Left ventricle myocardium superior (tissue), 1 donor: ENCODE data around the gene CNNM3. TPM values are rescaled to one million over a fixed set of nuclear protein-coding genes. Genes with fewer than 3 reads are reported as not detected.
"Not testable (repeated sequence)": the region's sequence is repeated elsewhere in the genome, so short reads cannot be mapped to it uniquely, and the experiment has no call there.

Experiments used
- ATAC-seq: fragments of 200-7000 bp; cut with Tn5 transposase; one replicate; pipeline ENCODE4 v1.9.1; 2020; ENCODE audit warnings: mild to moderate bottlenecking, moderate library complexity
- DNase-seq: peaks from one replicate; pipeline ENCODE4 v3.0.0-alpha.2; 2020
- intact Hi-C: fragments of 100-400 bp; cut with micrococcal nuclease; formaldehyde crosslinking; loops from one replicate; pipeline ENCODE4 v1.11.0; 2022
- total RNA-seq: library from RNA; stranded (reverse); fragmentation: NEBNext Ultra II Directional; extraction: Animal tissue kit (Norgen Biotek cat#: 25700); gene quantifications from one replicate; pipeline ENCODE4 v1.2.1, GENCODE V29; 2021
- donor health status: DM: no; HTN: yes; CAD: no; lungs with severe emphysema.

The CNNM3 gene
- total RNA-seq, 1 donor from 2014 or later = 16.8 TPM

DNA sequence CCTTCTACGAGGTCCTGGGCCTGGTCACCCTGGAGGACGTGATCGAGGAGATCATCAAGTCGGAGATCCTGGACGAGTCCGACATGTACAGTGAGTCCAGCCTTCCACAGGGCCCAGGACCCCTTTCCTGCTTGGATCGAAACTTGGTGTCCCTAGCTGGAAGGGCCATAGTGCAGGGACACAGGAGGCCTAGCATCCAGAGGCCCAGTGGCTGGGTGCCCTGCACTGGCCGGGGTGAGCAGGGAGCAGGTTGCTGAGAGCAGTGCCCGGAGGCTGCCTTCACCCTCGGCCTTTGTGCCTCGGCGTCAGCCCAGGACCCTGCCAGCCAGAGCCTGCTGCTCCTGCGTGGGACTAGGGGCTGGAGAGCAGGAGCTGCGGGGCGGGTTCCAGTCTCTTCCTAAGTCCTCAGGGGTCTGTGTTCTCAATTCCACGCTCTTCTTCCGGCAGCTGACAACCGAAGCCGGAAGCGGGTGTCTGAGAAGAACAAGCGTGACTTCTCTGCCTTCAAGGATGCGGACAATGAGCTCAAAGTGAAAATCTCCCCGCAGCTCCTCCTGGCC, 18.9 kb upstream of the CNNM3 start:
- ATAC-seq (no peak), DNase-seq (no peak)
- intact Hi-C loops = no loop called here

DNA sequence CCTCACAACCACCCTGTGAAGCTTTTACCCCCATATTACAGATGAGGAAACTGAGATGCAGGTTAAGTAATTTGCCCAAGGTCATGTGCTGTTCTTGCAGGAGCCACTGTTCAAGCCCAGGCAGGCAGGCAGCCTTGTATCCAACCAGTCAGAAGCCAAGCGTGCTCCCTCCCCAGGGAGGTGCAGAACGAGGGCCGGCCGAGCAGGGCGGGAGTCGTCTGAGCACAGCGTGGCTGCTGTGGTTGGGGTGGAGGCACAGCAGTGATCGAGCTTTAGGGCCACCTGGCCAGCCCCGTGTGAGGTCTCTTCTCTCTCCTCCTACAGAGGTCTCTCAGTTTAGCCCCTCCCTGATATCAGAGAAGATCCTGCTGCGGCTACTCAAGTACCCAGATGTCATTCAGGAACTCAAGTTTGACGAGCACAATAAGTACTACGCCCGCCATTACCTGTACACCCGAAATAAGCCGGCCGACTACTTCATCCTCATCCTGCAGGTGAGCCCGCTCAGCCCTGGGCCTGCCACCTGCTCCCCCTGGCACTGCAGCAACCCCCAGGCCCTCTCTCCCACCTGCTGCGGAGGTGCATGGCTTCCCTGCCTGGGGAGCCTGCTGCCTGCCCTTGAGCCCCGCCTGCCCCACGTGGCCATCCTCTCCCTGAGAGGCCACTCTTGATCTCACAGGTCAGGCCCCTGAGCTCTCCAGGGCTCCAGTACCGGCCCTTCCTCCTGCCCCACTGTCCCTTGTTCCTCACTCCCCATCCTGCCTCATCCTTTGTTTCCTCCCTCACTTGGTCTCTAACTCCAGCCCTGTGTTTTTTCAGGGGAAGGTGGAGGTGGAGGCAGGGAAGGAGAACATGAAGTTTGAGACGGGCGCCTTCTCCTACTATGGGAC, 17.1 kb upstream of the CNNM3 start:
- intact Hi-C loops = no loop called here
- no peak for DNase-seq
- ATAC-seq = no peak

DNA sequence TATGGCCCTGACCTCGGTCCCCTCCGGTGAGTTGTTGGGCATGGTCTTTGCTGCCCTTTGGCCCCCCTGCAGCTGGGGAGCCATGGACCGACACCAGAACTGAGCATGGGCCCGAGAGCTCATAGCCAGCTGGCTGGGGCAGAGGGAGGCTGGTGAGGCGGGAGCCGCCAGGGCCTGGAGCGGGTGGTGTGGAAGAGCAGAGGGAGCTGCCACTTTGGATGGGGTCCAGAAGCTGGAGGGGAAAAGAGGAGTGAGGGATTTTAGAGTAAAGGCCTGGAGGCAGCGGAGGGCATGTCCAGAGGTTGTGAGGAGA, 16.5 kb upstream of the CNNM3 start:
- ATAC-seq = no peak
- intact Hi-C loops = no loop called here
- DNase-seq = no peak

DNA sequence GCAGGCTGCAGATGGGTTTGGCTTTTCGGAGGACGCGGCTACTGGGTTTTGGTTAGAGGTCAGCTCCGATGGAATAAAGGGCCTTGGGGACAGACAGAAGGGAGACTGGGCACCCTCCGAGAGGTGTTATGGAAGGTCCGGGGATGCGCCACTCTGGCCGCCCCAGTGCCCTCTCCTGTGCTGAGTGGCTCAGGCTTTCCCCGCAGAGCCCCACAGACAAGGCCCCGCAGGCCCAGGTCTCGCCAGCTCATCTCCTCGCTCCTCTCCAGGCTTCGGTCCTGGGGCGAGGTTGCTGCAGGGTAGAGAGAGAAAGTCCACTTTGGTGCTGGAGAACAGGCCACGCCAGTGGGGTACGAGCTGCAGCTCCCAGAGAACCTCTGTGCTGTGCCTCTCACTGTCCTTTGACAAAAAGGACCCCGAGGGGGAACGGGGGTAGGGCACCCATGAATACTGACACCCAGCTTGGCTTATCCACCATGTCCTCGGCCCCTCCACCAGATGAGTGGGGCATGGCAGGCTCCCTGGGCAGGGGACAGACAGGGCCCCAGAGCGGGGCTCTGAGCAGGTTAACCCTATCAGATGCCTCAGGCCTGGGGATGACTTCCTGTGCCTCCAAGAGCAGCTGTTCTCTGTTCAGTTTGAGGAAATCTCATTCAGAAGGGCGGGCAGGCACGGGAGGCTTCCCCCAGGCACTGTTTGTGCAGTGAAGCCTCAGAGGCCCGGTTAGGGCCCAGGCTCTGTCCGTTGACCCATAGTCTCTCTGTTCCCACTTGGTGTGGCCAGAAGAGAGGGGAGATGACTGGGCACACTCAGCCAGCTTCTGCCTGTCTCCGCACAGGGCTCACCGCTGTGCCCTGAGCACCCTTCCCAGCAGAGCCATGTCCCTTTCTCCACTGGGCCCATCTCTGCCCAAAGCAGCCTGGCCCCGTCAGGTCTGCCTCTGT, 15.7 kb upstream of the CNNM3 start:
- intact Hi-C loops = no loop called here
- DNase-seq = no peak
- peak; percentile 5 for ATAC-seq

DNA sequence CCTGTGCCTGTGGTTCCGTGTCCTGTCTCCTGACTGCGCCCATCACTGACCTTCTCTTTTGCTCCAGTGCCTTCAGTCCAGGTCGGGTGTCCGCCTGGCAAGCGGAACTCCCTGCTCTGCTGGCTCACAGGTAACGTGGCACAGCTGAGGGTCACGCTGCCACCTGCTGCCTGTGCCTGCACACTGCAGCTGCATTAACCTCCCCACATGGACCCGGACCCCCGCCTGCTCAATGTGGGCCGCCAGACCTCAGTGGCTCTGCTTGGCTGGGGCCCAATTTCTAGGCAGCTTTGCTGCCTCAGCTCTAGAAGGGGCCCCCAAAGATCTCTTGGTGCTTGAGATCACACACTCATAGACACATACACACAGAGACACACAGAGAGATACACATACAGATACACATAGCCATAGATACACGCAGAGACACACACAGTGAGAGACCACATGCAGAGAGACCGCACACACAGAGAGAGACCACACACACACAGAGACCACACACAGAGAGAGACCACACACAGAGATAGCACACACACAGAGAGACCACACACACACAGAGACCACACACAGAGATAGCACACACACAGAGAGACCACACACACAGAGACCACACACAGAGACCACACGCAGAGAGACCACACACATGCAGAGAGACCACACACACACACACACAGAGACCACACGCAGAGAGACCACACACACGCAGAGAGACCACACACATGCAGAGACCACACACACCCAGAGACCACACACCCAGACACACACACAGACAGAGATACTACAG, 14.9 kb upstream of the CNNM3 start:
- ATAC-seq (peak; percentile 92), DNase-seq (peak; percentile 86)
- intact Hi-C loops = no loop called here

DNA sequence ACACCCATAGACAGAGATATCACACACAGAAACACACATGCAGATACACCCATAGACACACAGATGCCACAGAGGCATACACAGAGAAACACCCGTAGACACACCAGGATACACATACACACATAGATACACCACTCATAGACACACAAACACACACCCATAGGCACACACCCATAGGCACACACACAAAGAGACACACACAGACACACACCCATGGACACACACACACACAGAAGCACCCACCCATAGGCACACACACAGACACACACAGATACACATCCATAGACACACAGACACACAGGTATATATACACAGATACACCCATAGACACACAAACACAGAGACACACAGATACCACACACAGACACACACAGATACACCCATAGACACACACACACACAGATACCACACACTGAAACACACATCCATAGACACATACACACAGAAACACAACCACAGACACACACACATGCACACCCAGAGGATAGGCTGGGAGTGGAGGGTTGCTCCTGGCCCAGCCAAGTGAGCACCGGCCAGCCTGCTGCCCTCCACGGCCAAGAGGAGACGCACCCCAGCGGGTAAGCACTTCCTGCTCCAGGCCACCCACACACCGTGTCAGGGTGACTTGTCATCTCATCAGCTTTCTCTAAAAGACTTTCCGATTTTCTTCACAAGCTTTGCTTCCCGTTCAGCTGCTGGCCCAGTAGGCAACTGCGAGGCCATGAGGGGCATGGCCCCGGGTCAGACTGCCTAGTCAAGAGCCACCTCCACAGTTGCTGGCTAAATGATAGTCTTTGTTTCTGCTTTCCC, 14.1 kb upstream of the CNNM3 start:
- ATAC-seq (no peak), DNase-seq (no peak)
- intact Hi-C loops = no loop called here

DNA sequence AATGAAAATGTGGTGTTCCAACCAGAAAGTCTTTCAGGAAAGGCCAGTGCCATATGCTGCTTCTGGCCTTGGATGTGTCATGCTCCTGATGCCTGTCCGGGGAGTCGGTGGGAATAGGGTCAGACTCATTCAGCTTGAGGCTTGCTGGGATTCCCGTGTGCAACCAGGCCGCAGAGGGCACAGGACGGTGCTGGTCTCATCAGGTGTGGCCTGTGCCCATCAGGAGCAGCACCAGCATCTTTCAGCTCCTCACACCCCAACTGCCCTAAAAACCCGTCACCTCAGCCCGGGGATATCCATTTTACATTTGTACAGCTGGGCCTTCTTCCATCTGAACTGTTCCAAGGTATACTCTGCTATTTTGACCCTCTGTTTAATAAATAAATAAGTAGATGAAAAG, 13.3 kb upstream of the CNNM3 start:
- intact Hi-C loops = no loop called here

DNA sequence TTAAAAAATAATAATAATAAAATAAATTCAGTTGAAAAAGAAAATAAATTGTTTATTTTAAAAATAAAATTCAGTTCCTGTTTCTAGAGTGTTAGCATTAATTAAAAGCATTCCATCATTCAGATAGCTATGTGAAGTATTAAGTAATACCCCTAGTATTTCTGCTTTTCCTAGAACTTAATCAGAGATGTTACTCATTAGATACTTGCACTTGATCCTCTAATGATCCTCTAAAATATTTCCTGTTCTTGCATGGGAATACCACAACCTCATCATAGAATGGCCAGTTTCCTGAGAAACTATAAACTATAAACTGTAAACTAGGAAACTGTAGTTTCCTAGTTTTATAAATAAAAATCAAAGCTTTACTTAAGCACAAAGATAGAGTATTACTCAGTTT, 11.1 kb upstream of the CNNM3 start:
- ATAC-seq = no peak
- DNase-seq = no peak
- intact Hi-C loops = no loop called here

More for the DNA sequence above, 13.3 kb upstream of the CNNM3 start:
- no peak for DNase-seq
- ATAC-seq = no peak

DNA sequence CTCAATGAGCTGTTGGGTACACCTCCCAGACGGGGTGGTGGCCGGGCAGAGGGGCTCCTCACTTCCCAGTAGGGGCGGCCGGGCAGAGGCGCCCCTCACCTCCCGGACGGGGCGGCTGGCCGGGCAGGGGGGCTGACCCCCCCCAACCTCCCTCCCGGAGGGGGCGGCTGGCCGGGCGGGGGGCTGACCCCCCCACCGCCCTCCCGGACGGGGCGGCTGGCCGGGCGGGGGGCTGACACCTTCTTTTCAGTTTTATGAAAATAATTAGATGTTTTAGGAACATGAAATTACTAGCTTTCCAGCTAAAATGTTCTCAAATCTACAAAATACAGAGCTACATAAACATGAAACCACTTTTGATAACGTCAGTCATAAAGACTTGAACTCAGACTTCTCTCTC, 10.1 kb upstream of the CNNM3 start:
- intact Hi-C loops, ATAC-seq, DNase-seq: not testable (repeated sequence)

DNA sequence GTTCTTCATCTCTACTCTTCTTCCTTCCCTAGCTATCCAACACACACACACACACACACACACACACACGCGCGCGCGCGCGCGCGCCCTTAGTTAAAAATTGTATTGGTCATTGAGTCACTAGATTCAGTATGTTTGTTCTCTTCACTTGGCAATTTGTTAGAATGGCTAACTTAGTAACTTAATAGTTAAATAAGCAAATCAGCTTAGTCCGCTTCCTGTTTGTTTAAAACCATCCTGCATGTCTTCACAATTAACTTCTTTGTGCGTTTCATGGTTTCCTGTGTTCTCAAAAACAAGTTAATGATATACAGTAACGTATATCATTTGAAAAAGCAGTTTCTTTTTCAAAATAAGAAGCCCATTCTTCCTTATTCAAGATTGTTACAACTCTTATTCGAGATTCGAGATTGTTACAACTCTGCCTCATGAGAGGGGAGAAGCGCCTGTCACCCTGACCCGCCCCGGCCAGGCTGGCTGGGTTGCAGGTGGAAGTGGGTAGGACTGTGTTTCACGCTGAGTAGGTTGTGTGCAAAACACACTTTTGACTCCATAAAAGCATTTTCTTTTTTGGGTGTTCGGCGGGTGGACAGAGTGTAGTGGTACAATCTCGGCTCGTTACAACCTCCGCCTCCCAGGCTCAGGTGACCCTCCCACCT, 9.5 kb upstream of the CNNM3 start:
- no peak for ATAC-seq
- intact Hi-C loops = no loop called here

DNA sequence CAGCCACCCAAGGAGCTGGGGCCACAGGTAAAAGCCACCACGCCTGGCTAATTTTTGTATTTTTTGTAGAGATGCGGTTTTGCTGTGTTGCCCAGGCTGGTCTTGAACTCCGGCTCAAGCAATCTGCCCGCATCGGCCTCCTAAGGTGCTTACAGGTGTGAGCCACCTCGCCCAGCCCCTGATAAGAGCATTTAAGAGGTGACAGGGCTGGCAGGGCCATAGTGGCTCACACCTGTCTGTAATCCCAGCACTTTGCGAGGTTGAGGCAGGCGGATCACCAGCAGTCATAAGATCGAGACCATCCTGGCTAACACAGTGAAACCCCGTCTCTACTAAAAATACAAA, 9.0 kb upstream of the CNNM3 start:
- ATAC-seq = no peak
- intact Hi-C loops = no loop called here
- no peak for DNase-seq

More for the DNA sequence above, 9.5 kb upstream of the CNNM3 start:
- no peak for DNase-seq

DNA sequence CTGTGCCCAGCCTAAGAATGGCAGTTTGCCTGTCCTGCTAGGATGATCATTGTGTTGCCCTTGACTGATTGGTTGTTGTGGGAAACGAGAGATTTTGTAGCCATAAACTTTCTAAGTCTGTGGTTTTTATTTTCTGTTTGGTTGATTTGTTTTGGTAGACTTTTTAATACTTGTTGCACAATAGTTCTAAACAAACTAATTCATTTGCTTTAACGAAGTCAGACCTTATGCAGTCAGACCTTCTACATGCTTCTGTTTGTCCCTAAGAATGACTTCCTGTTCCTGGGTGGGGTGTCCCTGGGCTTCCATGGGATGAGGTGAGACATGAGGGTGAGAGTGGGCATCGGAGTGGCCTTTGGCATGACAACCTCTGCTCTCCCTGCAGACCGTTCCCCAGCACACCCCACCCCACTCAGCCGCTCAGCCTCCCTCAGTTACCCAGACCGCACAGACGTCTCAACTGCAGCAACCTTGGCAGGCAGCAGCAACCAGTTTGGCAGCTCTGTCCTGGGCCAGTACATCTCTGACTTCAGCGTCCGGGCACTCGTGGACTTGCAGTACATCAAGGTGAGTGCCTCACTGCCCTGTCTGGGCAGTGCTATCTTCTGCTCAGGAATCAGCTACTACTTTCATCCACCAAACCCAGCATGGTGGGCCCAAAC, 7.8 kb upstream of the CNNM3 start:
- DNase-seq (peak; percentile 75), ATAC-seq (peak; percentile 75)
- intact Hi-C loops = no loop called here

DNA sequence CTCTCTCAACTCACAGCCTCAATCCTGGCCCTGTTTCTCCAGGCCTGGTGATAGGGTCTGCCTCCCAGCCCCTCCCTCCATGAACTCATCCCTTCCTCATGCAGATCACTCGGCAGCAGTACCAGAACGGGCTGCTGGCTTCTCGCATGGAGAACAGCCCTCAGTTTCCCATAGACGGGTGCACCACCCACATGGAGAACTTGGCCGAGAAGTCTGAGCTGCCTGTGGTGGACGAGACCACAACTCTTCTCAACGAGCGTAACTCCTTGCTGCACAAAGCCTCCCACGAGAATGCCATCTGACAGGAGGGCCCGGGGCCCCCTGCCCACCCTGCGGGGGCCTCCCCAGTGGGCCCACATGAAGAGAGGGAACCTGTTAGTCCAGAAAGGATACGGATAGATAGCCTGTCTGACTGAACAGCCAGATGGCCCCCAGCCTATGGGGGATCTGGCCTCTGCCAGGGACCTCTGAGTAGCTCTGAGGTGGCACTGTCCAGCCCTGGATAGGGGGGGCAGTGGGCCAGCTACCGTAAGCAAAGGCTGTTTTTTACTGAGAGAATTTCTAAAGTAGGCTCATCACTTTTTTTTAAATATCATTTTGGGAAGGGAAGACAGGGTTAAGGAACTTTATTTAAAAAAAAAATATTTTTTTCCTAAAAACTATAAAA, 6.7 kb upstream of the CNNM3 start:
- no peak for ATAC-seq
- intact Hi-C loops = no loop called here
- DNase-seq = no peak

DNA sequence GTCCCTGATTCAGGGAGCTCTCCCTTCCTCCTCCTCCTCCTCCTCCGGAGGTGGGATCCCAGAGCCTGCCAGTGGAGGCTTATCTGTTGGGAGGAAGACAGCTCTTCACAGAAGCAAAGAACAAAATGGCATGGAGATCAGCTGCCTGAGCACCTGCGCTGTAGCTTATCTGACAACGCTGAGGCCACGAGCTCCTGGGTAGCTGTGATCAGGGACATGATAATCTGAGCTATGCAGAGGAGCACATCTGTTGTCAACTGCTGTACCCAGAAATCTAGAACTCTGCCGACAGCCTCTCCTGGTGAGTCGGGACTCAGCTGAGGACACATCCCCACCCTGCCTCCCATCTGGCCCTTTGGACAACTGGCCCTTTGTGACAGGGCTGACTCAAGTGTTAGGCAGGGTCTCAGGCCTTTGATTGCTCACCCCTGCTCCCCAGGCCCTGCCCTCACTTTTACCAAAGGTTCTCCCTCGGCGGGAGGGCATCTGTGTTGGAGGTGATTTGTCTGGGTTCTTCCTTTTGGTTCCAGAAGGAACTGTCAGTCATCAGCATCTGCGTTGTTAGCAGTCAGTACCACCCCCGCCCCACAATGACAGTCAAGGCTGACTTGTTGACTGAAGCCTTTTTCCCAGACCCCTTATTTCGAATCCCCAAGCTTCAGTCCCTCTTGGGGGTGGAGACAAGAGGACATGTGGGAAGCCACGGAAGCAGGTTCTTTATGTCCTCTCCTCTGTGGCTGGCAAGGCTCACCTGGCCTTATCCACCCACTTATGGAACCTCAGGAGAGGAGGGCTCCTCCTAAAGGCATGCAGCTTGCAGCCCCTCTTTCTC, 5.9 kb upstream of the CNNM3 start:
- DNase-seq (no peak), ATAC-seq (no peak)
- intact Hi-C loops = no loop called here

DNA sequence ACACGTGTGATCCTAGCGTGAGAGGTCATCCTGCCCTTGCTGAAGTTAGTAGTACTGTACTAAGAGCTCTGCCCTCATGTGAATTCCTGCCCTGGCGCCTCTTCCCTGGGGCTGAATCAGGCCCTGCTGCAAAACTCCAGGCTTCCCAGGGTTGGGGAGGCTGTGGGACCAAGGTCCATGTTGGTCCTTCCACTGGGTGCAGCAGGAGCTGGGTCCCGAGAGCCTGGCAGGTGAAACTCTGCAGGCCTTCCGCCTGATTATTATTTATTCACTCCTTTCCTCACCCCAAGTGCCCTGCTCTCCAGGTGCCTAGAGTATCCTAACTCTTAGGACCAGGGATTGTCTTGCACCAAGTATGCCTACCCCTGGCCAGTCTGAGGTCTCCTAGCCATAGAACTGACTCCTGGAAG, 5.3 kb upstream of the CNNM3 start:
- ATAC-seq (no peak), DNase-seq (no peak)
- intact Hi-C loops = no loop called here

DNA sequence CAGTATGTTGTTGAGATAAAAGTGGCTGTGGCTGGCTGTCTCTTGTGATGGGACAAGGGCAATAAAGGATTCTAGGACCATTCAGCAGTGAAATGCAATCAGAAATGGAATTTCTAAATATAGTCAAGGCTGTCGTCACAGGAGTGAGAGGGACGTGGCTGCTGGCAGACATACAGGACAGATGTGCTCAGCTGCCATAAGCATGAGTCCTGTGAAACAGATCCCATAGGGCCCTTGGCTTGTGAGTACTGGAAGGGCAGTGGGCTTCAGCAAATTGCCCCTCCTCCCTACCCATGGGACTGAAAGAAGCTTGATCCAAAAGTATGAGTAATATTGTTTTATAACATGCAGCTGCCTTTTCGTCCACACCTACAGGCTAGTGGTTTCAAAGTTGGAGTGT, 4.2 kb upstream of the CNNM3 start:
- ATAC-seq (peak; percentile 47), DNase-seq (peak; percentile 85)
- intact Hi-C loops = no loop called here
